Endodermal cell (in vitro differentiated cells): ENCODE data around the gene RFXANK. TPM values are rescaled to one million over a fixed set of nuclear protein-coding genes. Genes with fewer than 3 reads are reported as not detected.

Source experiments
- DNase-seq: peaks from one replicate; pipeline ENCODE4 v3.0.0-alpha.2; 2017
- H3K27ac ChIP-seq: 2 replicates; pipeline ENCODE4 v1.5.1; 2013; ENCODE audit warnings: mild to moderate bottlenecking, low read depth, low read length, moderate library complexity
- H3K27me3 ChIP-seq: 2 replicates; pipeline ENCODE4 v1.6.1; 2013; ENCODE audit warnings: mild to moderate bottlenecking, low read length, moderate library complexity; ENCODE audit not compliant: insufficient read depth, control insufficient read depth, poor library complexity, severe bottlenecking
- H3K36me3 ChIP-seq: 2 replicates; pipeline ENCODE4 v1.7.0; 2013; ENCODE audit warnings: mild to moderate bottlenecking, low read length, moderate library complexity; ENCODE audit not compliant: control insufficient read depth, insufficient read depth
- H3K4me1 ChIP-seq: one replicate; pipeline ENCODE4 v1.7.0; 2013; ENCODE audit warnings: low read length; ENCODE audit not compliant: control insufficient read depth, insufficient read depth
- H3K4me3 ChIP-seq: 2 replicates; pipeline ENCODE4 v1.5.1; 2013; ENCODE audit warnings: mild to moderate bottlenecking, low read length, moderate library complexity
- H3K9ac ChIP-seq: 2 replicates; pipeline ENCODE4 v1.6.1; 2013; ENCODE audit warnings: mild to moderate bottlenecking, low read length, moderate library complexity; ENCODE audit not compliant: poor library complexity, severe bottlenecking; ENCODE audit errors: extremely low read depth
- H3K9me3 ChIP-seq: 2 replicates; pipeline ENCODE4 v1.6.1; 2013; ENCODE audit warnings: mild to moderate bottlenecking, low read length, moderate library complexity; ENCODE audit not compliant: control insufficient read depth
- H3K27ac Mint-ChIP-seq: 2 replicates; pipeline ENCODE4 v1.8.0; 2020; ENCODE audit warnings: mixed read lengths
- H3K27me3 Mint-ChIP-seq: 2 replicates; pipeline ENCODE4 v1.8.0; 2021; ENCODE audit warnings: mild to moderate bottlenecking, mixed read lengths; ENCODE audit not compliant: insufficient read depth
- H3K36me3 Mint-ChIP-seq: 2 replicates; pipeline ENCODE4 v1.8.0; 2020; ENCODE audit warnings: low read depth, mixed read lengths
- H3K4me1 Mint-ChIP-seq: 2 replicates; pipeline ENCODE4 v1.8.0; 2020; ENCODE audit warnings: mixed read lengths
- H3K4me3 Mint-ChIP-seq: 2 replicates; pipeline ENCODE4 v1.8.0; 2020; ENCODE audit warnings: mild to moderate bottlenecking, moderate library complexity, mixed read lengths
- H3K9me3 Mint-ChIP-seq: 2 replicates; pipeline ENCODE4 v1.8.0; 2020; ENCODE audit warnings: mild to moderate bottlenecking, mixed read lengths
- WGBS, 2 experiments: methylation state at CpG; one replicate each; pipeline versions ENCODE4 v1.1.5 to v1.1.7; 2013; ENCODE audit warnings: missing lambda C conversion rate in 2 of 2, mixed read lengths in 1 of 2; ENCODE audit not compliant: insufficient coverage in 1 of 2, insufficient read length in 1 of 2; 5-methylcytosine and 5-hydroxymethylcytosine counted together
- total RNA-seq, 2 donors: library from RNA; stranded (reverse); fragmentation: NEBNext Ultra II Directional in 1 of 2; extraction: Animal tissue kit (Norgen Biotek cat#: 25700) in 1 of 2; gene quantifications; 2 replicates in 1 of 2; 3 replicates in 1 of 2; pipeline ENCODE4 v1.2.1, GENCODE V29; 2021
- TF ChIP-seq, protein P1 (sequence below): fragments of 200-600 bp; sonication (generic); conservative IDR thresholded peaks from 2 replicates; pipeline ENCODE4 v1.5.0; 2021; ENCODE audit warnings: antibody characterized with exemption, mild to moderate bottlenecking

The RFXANK gene
- total RNA-seq, 2 donors from 2014 or later: 117 to 122 TPM

DNA sequence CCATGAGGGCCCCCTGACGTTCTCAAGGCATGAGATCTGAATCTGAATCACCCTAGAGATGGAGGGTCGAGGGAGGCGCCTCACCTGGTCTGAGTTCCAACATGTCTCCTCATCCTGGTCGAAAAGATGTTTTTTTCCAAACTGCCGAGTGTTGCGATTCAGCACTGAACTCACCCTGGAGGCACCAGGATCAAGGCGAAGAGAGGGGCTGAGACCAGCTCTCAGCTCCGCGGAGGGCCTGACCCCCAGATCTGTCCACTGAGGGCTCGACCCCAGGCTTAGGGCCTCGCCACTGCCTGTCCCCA, 10.6 kb downstream of the RFXANK start:
- no peak for DNase-seq
- Mint-ChIP-seq H3K4me1 (peaks cover 12% of the 10 kb centered on the region), H3K27me3 (peaks cover 32% of the 10 kb centered on the region), H3K4me3 (peak overlapping the region; percentile 86), H3K36me3 (peaks cover 30% of the 10 kb centered on the region), H3K9me3 (peaks cover 3% of the 10 kb centered on the region), H3K27ac (peak overlapping the region; percentile 94)
- Histone ChIP-seq H3K27ac (no peak overlapping the region), H3K9ac (peak overlapping the region; percentile 72), H3K9me3 (no peaks in the 10 kb centered on the region), H3K36me3 (peaks cover 24% of the 10 kb centered on the region), H3K4me3 (peak overlapping the region; percentile 96), H3K4me1 (no peaks in the 10 kb centered on the region), H3K27me3 (peaks cover 22% of the 10 kb centered on the region)
- 39 to 51% methylated on average over 10 to 11 of the region's 11 CpGs for WGBS, 2 experiments
- TF ChIP-seq, protein P1, sequence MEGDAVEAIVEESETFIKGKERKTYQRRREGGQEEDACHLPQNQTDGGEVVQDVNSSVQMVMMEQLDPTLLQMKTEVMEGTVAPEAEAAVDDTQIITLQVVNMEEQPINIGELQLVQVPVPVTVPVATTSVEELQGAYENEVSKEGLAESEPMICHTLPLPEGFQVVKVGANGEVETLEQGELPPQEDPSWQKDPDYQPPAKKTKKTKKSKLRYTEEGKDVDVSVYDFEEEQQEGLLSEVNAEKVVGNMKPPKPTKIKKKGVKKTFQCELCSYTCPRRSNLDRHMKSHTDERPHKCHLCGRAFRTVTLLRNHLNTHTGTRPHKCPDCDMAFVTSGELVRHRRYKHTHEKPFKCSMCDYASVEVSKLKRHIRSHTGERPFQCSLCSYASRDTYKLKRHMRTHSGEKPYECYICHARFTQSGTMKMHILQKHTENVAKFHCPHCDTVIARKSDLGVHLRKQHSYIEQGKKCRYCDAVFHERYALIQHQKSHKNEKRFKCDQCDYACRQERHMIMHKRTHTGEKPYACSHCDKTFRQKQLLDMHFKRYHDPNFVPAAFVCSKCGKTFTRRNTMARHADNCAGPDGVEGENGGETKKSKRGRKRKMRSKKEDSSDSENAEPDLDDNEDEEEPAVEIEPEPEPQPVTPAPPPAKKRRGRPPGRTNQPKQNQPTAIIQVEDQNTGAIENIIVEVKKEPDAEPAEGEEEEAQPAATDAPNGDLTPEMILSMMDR: no peak

GRCh38 chr19:19203012-19203856, 11.2 kb downstream of the RFXANK start, which contains the start of gene NR2C2AP:
NR2C2AP (minus strand) TSS chr19:19203414; CDS start chr19:19203060, 354 bp downstream.
- TF ChIP-seq, protein P1: no peak
- peak within 1 kb of the TSS; percentile 96 for H3K4me3 ChIP-seq
- no peaks in the 10 kb centered on the region for H3K9me3 ChIP-seq
- Mint-ChIP-seq H3K4me3 (peak within 1 kb of the TSS; percentile 86), H3K27ac (peak within 1 kb of the TSS; percentile 94), H3K36me3 (peaks cover 25% of the 10 kb centered on the region), H3K9me3 (peaks cover 3% of the 10 kb centered on the region), H3K27me3 (peaks cover 35% of the 10 kb centered on the region), H3K4me1 (peaks cover 12% of the 10 kb centered on the region)
- peaks cover 19% of the 10 kb centered on the region for H3K36me3 ChIP-seq
- peak within 1 kb of the TSS; percentile 72 for H3K9ac ChIP-seq
- peak within 1 kb of the TSS; percentile 24 for H3K27ac ChIP-seq
- H3K27me3 ChIP-seq: peaks cover 27% of the 10 kb centered on the region
- peak; percentile 93 for DNase-seq
- 11 to 18% methylated on average over 23 to 60 of the region's 60 CpGs for WGBS, 2 experiments
- no peaks in the 10 kb centered on the region for H3K4me1 ChIP-seq

DNA sequence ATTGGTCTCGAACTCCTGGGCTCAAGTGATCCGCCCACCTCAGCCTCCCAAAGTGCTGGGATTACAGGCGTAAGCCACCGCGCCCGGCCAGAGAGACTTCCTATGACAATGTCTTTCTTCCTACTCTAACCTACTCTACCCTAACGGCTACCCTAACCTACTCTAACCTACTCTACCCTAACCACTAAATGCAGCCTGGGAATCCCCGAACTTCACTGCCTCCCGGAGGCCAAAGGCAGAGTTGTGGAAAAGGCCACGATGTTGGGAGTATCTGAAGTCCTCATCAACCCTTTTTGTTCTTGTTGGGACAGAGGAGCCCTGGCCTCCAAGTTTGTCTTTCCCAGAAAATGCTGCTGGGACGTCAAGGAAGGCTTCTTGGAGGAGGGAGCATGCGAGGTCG, 12.1 kb downstream of the RFXANK start:
- TF ChIP-seq, protein P1: peak; percentile 16
- Histone ChIP-seq H3K27ac (no peak overlapping the region), H3K4me3 (peak overlapping the region; percentile 96), H3K27me3 (peaks cover 33% of the 10 kb centered on the region), H3K9me3 (no peaks in the 10 kb centered on the region), H3K4me1 (no peaks in the 10 kb centered on the region), H3K9ac (no peak overlapping the region), H3K36me3 (peaks cover 17% of the 10 kb centered on the region)
- WGBS, 2 experiments: 62 to 72% methylated on average over 5 to 13 of the region's 13 CpGs
- peaks cover 19% of the 10 kb centered on the region for H3K36me3 Mint-ChIP-seq
- peaks cover 42% of the 10 kb centered on the region for H3K27me3 Mint-ChIP-seq
- H3K27ac Mint-ChIP-seq: no peak overlapping the region
- peaks cover 3% of the 10 kb centered on the region for H3K9me3 Mint-ChIP-seq
- peaks cover 12% of the 10 kb centered on the region for H3K4me1 Mint-ChIP-seq
- DNase-seq: no peak
- H3K4me3 Mint-ChIP-seq: peak overlapping the region; percentile 86
